Measurements from ENCODE around the gene SPG11.
"Not testable (repeated sequence)": the region's sequence is repeated elsewhere in the genome, so short reads cannot be mapped to it uniquely, and the experiment has no call there.

SPG11 gene

GRCh38 chr15:44647637-44648036 is 15.8 kb downstream of the SPG11 start:
- H3K27ac ChIP-seq (ENCODE audit: low read depth, low read length) = no peak overlapping the region
- no peaks in the 10 kb centered on the region for H3K9me3 ChIP-seq (ENCODE audit: low read length)
- H3K9ac ChIP-seq (ENCODE audit: low read length) = no peak overlapping the region
- H3K27me3 ChIP-seq (ENCODE audit: control insufficient read depth in 1 of 2, insufficient read depth in 2 of 2, low read length in 2 of 2) = no peaks in the 10 kb centered on the region
- H3K4me3 ChIP-seq (ENCODE audit: low read depth in 1 of 2, low read length in 2 of 2) = no peak overlapping the region
- peaks cover 53% of the 10 kb centered on the region for H3K36me3 ChIP-seq (ENCODE audit: insufficient read depth, low read length)
- H3K4me1 ChIP-seq (ENCODE audit: insufficient read depth, low read length) = no peaks in the 10 kb centered on the region

GRCh38 chr15:44647036-44647435 is 16.4 kb downstream of the SPG11 start:
- no peak overlapping the region for H3K4me3 ChIP-seq (ENCODE audit: low read depth in 1 of 2, low read length in 2 of 2)
- H3K36me3 ChIP-seq (ENCODE audit: insufficient read depth, low read length) = peaks cover 50% of the 10 kb centered on the region
- no peak overlapping the region for H3K9ac ChIP-seq (ENCODE audit: low read length)
- H3K27me3 ChIP-seq (ENCODE audit: control insufficient read depth in 1 of 2, insufficient read depth in 2 of 2, low read length in 2 of 2) = no peaks in the 10 kb centered on the region
- H3K4me1 ChIP-seq (ENCODE audit: insufficient read depth, low read length) = no peaks in the 10 kb centered on the region
- no peak overlapping the region for H3K27ac ChIP-seq (ENCODE audit: low read depth, low read length)
- H3K9me3 ChIP-seq (ENCODE audit: low read length) = no peaks in the 10 kb centered on the region

GRCh38 chr15:44646460-44646859 is 17.0 kb downstream of the SPG11 start:
- H3K4me1 ChIP-seq (ENCODE audit: insufficient read depth, low read length) = no peaks in the 10 kb centered on the region
- H3K36me3 ChIP-seq (ENCODE audit: insufficient read depth, low read length) = peaks cover 45% of the 10 kb centered on the region
- H3K27ac ChIP-seq (ENCODE audit: low read depth, low read length) = no peak overlapping the region

GRCh38 chr15:44641651-44642050 is 21.8 kb downstream of the SPG11 start:
- H3K4me1 ChIP-seq (ENCODE audit: insufficient read depth, low read length) = no peaks in the 10 kb centered on the region
- H3K27ac ChIP-seq (ENCODE audit: low read depth, low read length) = no peak overlapping the region
- peaks cover 21% of the 10 kb centered on the region for H3K36me3 ChIP-seq (ENCODE audit: insufficient read depth, low read length)
- no peaks in the 10 kb centered on the region for H3K27me3 ChIP-seq (ENCODE audit: control insufficient read depth in 1 of 2, insufficient read depth in 2 of 2, low read length in 2 of 2)
- no peak overlapping the region for H3K9ac ChIP-seq (ENCODE audit: low read length)
- H3K4me3 ChIP-seq (ENCODE audit: low read depth in 1 of 2, low read length in 2 of 2) = no peak overlapping the region
- H3K9me3 ChIP-seq (ENCODE audit: low read length) = no peaks in the 10 kb centered on the region

More at GRCh38 chr15:44646460-44646859, 17.0 kb downstream of the SPG11 start:
- Histone ChIP-seq H3K9ac (ENCODE audit: low read length) (no peak overlapping the region), H3K9me3 (ENCODE audit: low read length) (no peaks in the 10 kb centered on the region), H3K4me3 (ENCODE audit: low read depth in 1 of 2, low read length in 2 of 2) (no peak overlapping the region), H3K27me3 (ENCODE audit: control insufficient read depth in 1 of 2, insufficient read depth in 2 of 2, low read length in 2 of 2) (no peaks in the 10 kb centered on the region)

GRCh38 chr15:44636976-44637375 is 26.5 kb downstream of the SPG11 start:
- H3K4me3 ChIP-seq (ENCODE audit: low read depth in 1 of 2, low read length in 2 of 2) = no peak overlapping the region
- H3K9ac ChIP-seq (ENCODE audit: low read length) = no peak overlapping the region
- no peaks in the 10 kb centered on the region for H3K9me3 ChIP-seq (ENCODE audit: low read length)
- H3K27ac ChIP-seq (ENCODE audit: low read depth, low read length) = no peak overlapping the region
- peaks cover 12% of the 10 kb centered on the region for H3K36me3 ChIP-seq (ENCODE audit: insufficient read depth, low read length)
- no peaks in the 10 kb centered on the region for H3K4me1 ChIP-seq (ENCODE audit: insufficient read depth, low read length)
- no peaks in the 10 kb centered on the region for H3K27me3 ChIP-seq (ENCODE audit: control insufficient read depth in 1 of 2, insufficient read depth in 2 of 2, low read length in 2 of 2)

GRCh38 chr15:44633603-44634002 is 29.9 kb downstream of the SPG11 start:
- Histone ChIP-seq H3K4me1 (ENCODE audit: insufficient read depth, low read length) (no peaks in the 10 kb centered on the region), H3K9me3 (ENCODE audit: low read length) (no peaks in the 10 kb centered on the region), H3K36me3 (ENCODE audit: insufficient read depth, low read length) (peaks cover 28% of the 10 kb centered on the region)

GRCh38 chr15:44625286-44625685 is 38.2 kb downstream of the SPG11 start:
- H3K4me3 ChIP-seq (ENCODE audit: low read depth in 1 of 2, low read length in 2 of 2); H3K27me3 ChIP-seq (ENCODE audit: control insufficient read depth in 1 of 2, insufficient read depth in 2 of 2, low read length in 2 of 2); H3K9me3 ChIP-seq (ENCODE audit: low read length); H3K27ac ChIP-seq (ENCODE audit: low read depth, low read length); H3K4me1 ChIP-seq (ENCODE audit: insufficient read depth, low read length); H3K9ac ChIP-seq (ENCODE audit: low read length): not testable (repeated sequence)
- peaks cover 59% of the 10 kb centered on the region for H3K36me3 ChIP-seq (ENCODE audit: insufficient read depth, low read length)

More at GRCh38 chr15:44633603-44634002, 29.9 kb downstream of the SPG11 start:
- Histone ChIP-seq H3K9ac (ENCODE audit: low read length) (no peak overlapping the region), H3K27ac (ENCODE audit: low read depth, low read length) (no peak overlapping the region), H3K27me3 (ENCODE audit: control insufficient read depth in 1 of 2, insufficient read depth in 2 of 2, low read length in 2 of 2) (no peaks in the 10 kb centered on the region), H3K4me3 (ENCODE audit: low read depth in 1 of 2, low read length in 2 of 2) (no peak overlapping the region)

GRCh38 chr15:44623178-44623577 is 40.3 kb downstream of the SPG11 start:
- no peak overlapping the region for H3K9ac ChIP-seq (ENCODE audit: low read length)

GRCh38 chr15:44620081-44620480 is 43.4 kb downstream of the SPG11 start:
- Histone ChIP-seq H3K4me3 (ENCODE audit: low read depth in 1 of 2, low read length in 2 of 2) (no peak overlapping the region), H3K9me3 (ENCODE audit: low read length) (no peaks in the 10 kb centered on the region), H3K27me3 (ENCODE audit: control insufficient read depth in 1 of 2, insufficient read depth in 2 of 2, low read length in 2 of 2) (no peaks in the 10 kb centered on the region), H3K9ac (ENCODE audit: low read length) (no peak overlapping the region), H3K36me3 (ENCODE audit: insufficient read depth, low read length) (peaks cover 52% of the 10 kb centered on the region), H3K4me1 (ENCODE audit: insufficient read depth, low read length) (no peaks in the 10 kb centered on the region), H3K27ac (ENCODE audit: low read depth, low read length) (no peak overlapping the region)

More at GRCh38 chr15:44623178-44623577, 40.3 kb downstream of the SPG11 start:
- Histone ChIP-seq H3K27ac (ENCODE audit: low read depth, low read length) (no peak overlapping the region), H3K4me1 (ENCODE audit: insufficient read depth, low read length) (no peaks in the 10 kb centered on the region), H3K36me3 (ENCODE audit: insufficient read depth, low read length) (peaks cover 52% of the 10 kb centered on the region), H3K4me3 (ENCODE audit: low read depth in 1 of 2, low read length in 2 of 2) (no peak overlapping the region), H3K9me3 (ENCODE audit: low read length) (no peaks in the 10 kb centered on the region), H3K27me3 (ENCODE audit: control insufficient read depth in 1 of 2, insufficient read depth in 2 of 2, low read length in 2 of 2) (no peaks in the 10 kb centered on the region)

GRCh38 chr15:44616974-44617373 is 46.5 kb downstream of the SPG11 start:
- Histone ChIP-seq H3K4me3 (ENCODE audit: low read depth in 1 of 2, low read length in 2 of 2) (no peak overlapping the region), H3K27ac (ENCODE audit: low read depth, low read length) (no peak overlapping the region), H3K27me3 (ENCODE audit: control insufficient read depth in 1 of 2, insufficient read depth in 2 of 2, low read length in 2 of 2) (no peaks in the 10 kb centered on the region), H3K9ac (ENCODE audit: low read length) (no peak overlapping the region), H3K9me3 (ENCODE audit: low read length) (no peaks in the 10 kb centered on the region), H3K4me1 (ENCODE audit: insufficient read depth, low read length) (no peaks in the 10 kb centered on the region), H3K36me3 (ENCODE audit: insufficient read depth, low read length) (peaks cover 58% of the 10 kb centered on the region)

- Histone ChIP-seq H3K27ac (ENCODE audit: low read depth, low read length) (no peak overlapping the region), H3K4me3 (ENCODE audit: low read depth in 1 of 2, low read length in 2 of 2) (no peak overlapping the region), H3K9me3 (ENCODE audit: low read length) (no peaks in the 10 kb centered on the region), H3K9ac (ENCODE audit: low read length) (no peak overlapping the region), H3K27me3 (ENCODE audit: control insufficient read depth in 1 of 2, insufficient read depth in 2 of 2, low read length in 2 of 2) (no peaks in the 10 kb centered on the region), H3K36me3 (ENCODE audit: insufficient read depth, low read length) (peaks cover 38% of the 10 kb centered on the region), H3K4me1 (ENCODE audit: insufficient read depth, low read length) (no peaks in the 10 kb centered on the region)
Observed at GRCh38 chr15:44606740-44607139, 56.7 kb downstream of the SPG11 start.

GRCh38 chr15:44603126-44603525 is 60.3 kb downstream of the SPG11 start:
- H3K27me3 ChIP-seq (ENCODE audit: control insufficient read depth in 1 of 2, insufficient read depth in 2 of 2, low read length in 2 of 2) = no peaks in the 10 kb centered on the region
- peaks cover 42% of the 10 kb centered on the region for H3K36me3 ChIP-seq (ENCODE audit: insufficient read depth, low read length)
- no peak overlapping the region for H3K9ac ChIP-seq (ENCODE audit: low read length)
- H3K27ac ChIP-seq (ENCODE audit: low read depth, low read length) = no peak overlapping the region
- no peaks in the 10 kb centered on the region for H3K9me3 ChIP-seq (ENCODE audit: low read length)
- H3K4me1 ChIP-seq (ENCODE audit: insufficient read depth, low read length) = no peaks in the 10 kb centered on the region
- no peak overlapping the region for H3K4me3 ChIP-seq (ENCODE audit: low read depth in 1 of 2, low read length in 2 of 2)

All from muscle layer of colon (tissue), 2 donors.